ENCODE data around the gene DMRTB1. TPM values are rescaled to one million over a fixed set of nuclear protein-coding genes. Genes with fewer than 3 reads are reported as not detected.

DMRTB1 gene
- total and polyA plus RNA-seq, 2 of the 8 experiments (the other 6 are each of a cell fraction or from before 2014, with no cell fraction given) = 0.06 to 0.35 TPM

- TF ChIP-seq, protein P1, sequence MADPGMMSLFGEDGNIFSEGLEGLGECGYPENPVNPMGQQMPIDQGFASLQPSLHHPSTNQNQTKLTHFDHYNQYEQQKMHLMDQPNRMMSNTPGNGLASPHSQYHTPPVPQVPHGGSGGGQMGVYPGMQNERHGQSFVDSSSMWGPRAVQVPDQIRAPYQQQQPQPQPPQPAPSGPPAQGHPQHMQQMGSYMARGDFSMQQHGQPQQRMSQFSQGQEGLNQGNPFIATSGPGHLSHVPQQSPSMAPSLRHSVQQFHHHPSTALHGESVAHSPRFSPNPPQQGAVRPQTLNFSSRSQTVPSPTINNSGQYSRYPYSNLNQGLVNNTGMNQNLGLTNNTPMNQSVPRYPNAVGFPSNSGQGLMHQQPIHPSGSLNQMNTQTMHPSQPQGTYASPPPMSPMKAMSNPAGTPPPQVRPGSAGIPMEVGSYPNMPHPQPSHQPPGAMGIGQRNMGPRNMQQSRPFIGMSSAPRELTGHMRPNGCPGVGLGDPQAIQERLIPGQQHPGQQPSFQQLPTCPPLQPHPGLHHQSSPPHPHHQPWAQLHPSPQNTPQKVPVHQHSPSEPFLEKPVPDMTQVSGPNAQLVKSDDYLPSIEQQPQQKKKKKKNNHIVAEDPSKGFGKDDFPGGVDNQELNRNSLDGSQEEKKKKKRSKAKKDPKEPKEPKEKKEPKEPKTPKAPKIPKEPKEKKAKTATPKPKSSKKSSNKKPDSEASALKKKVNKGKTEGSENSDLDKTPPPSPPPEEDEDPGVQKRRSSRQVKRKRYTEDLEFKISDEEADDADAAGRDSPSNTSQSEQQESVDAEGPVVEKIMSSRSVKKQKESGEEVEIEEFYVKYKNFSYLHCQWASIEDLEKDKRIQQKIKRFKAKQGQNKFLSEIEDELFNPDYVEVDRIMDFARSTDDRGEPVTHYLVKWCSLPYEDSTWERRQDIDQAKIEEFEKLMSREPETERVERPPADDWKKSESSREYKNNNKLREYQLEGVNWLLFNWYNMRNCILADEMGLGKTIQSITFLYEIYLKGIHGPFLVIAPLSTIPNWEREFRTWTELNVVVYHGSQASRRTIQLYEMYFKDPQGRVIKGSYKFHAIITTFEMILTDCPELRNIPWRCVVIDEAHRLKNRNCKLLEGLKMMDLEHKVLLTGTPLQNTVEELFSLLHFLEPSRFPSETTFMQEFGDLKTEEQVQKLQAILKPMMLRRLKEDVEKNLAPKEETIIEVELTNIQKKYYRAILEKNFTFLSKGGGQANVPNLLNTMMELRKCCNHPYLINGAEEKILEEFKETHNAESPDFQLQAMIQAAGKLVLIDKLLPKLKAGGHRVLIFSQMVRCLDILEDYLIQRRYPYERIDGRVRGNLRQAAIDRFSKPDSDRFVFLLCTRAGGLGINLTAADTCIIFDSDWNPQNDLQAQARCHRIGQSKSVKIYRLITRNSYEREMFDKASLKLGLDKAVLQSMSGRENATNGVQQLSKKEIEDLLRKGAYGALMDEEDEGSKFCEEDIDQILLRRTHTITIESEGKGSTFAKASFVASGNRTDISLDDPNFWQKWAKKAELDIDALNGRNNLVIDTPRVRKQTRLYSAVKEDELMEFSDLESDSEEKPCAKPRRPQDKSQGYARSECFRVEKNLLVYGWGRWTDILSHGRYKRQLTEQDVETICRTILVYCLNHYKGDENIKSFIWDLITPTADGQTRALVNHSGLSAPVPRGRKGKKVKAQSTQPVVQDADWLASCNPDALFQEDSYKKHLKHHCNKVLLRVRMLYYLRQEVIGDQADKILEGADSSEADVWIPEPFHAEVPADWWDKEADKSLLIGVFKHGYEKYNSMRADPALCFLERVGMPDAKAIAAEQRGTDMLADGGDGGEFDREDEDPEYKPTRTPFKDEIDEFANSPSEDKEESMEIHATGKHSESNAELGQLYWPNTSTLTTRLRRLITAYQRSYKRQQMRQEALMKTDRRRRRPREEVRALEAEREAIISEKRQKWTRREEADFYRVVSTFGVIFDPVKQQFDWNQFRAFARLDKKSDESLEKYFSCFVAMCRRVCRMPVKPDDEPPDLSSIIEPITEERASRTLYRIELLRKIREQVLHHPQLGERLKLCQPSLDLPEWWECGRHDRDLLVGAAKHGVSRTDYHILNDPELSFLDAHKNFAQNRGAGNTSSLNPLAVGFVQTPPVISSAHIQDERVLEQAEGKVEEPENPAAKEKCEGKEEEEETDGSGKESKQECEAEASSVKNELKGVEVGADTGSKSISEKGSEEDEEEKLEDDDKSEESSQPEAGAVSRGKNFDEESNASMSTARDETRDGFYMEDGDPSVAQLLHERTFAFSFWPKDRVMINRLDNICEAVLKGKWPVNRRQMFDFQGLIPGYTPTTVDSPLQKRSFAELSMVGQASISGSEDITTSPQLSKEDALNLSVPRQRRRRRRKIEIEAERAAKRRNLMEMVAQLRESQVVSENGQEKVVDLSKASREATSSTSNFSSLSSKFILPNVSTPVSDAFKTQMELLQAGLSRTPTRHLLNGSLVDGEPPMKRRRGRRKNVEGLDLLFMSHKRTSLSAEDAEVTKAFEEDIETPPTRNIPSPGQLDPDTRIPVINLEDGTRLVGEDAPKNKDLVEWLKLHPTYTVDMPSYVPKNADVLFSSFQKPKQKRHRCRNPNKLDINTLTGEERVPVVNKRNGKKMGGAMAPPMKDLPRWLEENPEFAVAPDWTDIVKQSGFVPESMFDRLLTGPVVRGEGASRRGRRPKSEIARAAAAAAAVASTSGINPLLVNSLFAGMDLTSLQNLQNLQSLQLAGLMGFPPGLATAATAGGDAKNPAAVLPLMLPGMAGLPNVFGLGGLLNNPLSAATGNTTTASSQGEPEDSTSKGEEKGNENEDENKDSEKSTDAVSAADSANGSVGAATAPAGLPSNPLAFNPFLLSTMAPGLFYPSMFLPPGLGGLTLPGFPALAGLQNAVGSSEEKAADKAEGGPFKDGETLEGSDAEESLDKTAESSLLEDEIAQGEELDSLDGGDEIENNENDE (IDR thresholded peaks at IDR 0.05; ENCODE audit: insufficient replicate concordance, low read length) = no peak
- TF ChIP-seq FOSL1 (IDR thresholded peaks at IDR 0.05; ENCODE audit: insufficient read depth, low read depth, low read length) = no peak
Measured at GRCh38 chr1:53501065-53502005, 42.1 kb downstream of the DMRTB1 start (continued).
